HepG2 (cell line): Measurements from ENCODE around the gene TMEM33. TPM values are rescaled to one million over a fixed set of nuclear protein-coding genes. Genes with fewer than 3 reads are reported as not detected.

Source experiments
- ATAC-seq: fragments of 200-7000 bp; cut with Tn5 transposase; 3 replicates; pipeline ENCODE4 v1.9.1; 2020; ENCODE audit warnings: mild to moderate bottlenecking, moderate library complexity
- BruUV-seq: library from RNA; stranded (reverse); fragments of 400-500 nt; replicated peaks from 2 replicates; lab custom pipeline; 2021; lab: Mats Ljungman, UMichigan
- CTCF ChIA-PET: fragments of 300-600 bp; formaldehyde crosslinking; extraction: SDS; loops from one replicate; lab custom pipeline; 2021; ENCODE audit warnings: low total read pairs, inconsistent platforms, low intra/inter-chr PET ratio; lab: Yijun Ruan, JAX
- POLR2A ChIA-PET: fragments of 350-600 bp; sonication (Branson Sonifier 250); formaldehyde crosslinking; loops from one replicate; lab custom pipeline; 2020; ENCODE audit warnings: antibody characterized with exemption, inconsistent platforms; lab: Yijun Ruan, JAX
- DNase-seq: peaks from one replicate; pipeline ENCODE4 v3.0.0-alpha.2; 2015; ENCODE audit warnings: low spot score
- FAIRE-seq: peaks from 3 replicates; lab custom pipeline; 2011; peaks lifted over from hg19 to GRCh38; lab: Jason Lieb, UNC
- H2AFZ ChIP-seq: one replicate; pipeline ENCODE4 v1.6.1; 2011; ENCODE audit warnings: low read length, inconsistent platforms
- H3K27ac ChIP-seq: fragments of 300-600 bp; 3 replicates; pipeline ENCODE4 v1.8.0; 2011; ENCODE audit warnings: mixed run types, mild to moderate bottlenecking, mixed read lengths, low read length, inconsistent platforms; ENCODE audit not compliant: insufficient read depth; ENCODE audit errors: extremely low read length
- H3K27me3 ChIP-seq, 2 experiments: fragments of 200-600 bp in 1 of 2; 2 replicates in 1 of 2; 3 replicates in 1 of 2; pipeline versions ENCODE4 v1.6.0 to v1.8.0; 2011; ENCODE audit warnings: low read length in 2 of 2, mild to moderate bottlenecking in 2 of 2, moderate library complexity in 2 of 2, inconsistent platforms in 1 of 2; ENCODE audit not compliant: insufficient read depth in 2 of 2, control insufficient read depth in 1 of 2
- H3K36me3 ChIP-seq, 2 experiments: fragments of 200-600 bp in 1 of 2; replicated peaks in 1 of 2; 2 replicates in 1 of 2; 3 replicates in 1 of 2; pipeline versions ENCODE4 v1.5.1 to v1.8.0; 2011; ENCODE audit warnings: low read length in 2 of 2, inconsistent platforms in 1 of 2; ENCODE audit not compliant: insufficient read depth in 2 of 2, control insufficient read depth in 1 of 2
- H3K4me1 ChIP-seq: 2 replicates; pipeline ENCODE4 v1.5.1; 2012; ENCODE audit warnings: low read length, inconsistent platforms; ENCODE audit not compliant: insufficient read depth
- H3K4me2 ChIP-seq: 2 replicates; pipeline ENCODE4 v1.6.0; 2011; ENCODE audit warnings: low read depth, low read length, inconsistent platforms
- H3K4me3 ChIP-seq, 3 experiments: fragments of 200-600 bp in 1 of 3; sonication (generic), shearing (Covaris generic) in 1 of 3; replicated peaks in 1 of 3; 2 replicates each; pipeline ENCODE4 v1.5.1; 2011 to 2016; ENCODE audit warnings: low read length in 3 of 3, inconsistent platforms in 2 of 3, low read depth in 2 of 3, mild to moderate bottlenecking in 2 of 3, control low read depth in 1 of 3, mixed read lengths in 1 of 3; ENCODE audit not compliant: insufficient read depth in 1 of 3
- H3K79me2 ChIP-seq: one replicate; pipeline ENCODE4 v1.6.1; 2011; ENCODE audit warnings: low read length, inconsistent platforms; ENCODE audit not compliant: insufficient read depth
- H3K9ac ChIP-seq: 2 replicates; pipeline ENCODE4 v1.6.0; 2011; ENCODE audit warnings: mild to moderate bottlenecking, low read depth, low read length, inconsistent platforms; ENCODE audit not compliant: insufficient read depth
- H3K9me3 ChIP-seq: 2 replicates; pipeline ENCODE4 v1.5.1; 2012; ENCODE audit warnings: mild to moderate bottlenecking, low read length
- H4K20me1 ChIP-seq: 2 replicates; pipeline ENCODE4 v1.6.0; 2011; ENCODE audit warnings: inconsistent platforms, mild to moderate bottlenecking, low read length, moderate library complexity; ENCODE audit not compliant: insufficient read depth
- E2F1 ChIP-seq: sonication (generic); formaldehyde crosslinking; IDR thresholded peaks from 2 replicates; pipeline ENCODE4 v1.5.0; 2020; ENCODE audit warnings: missing genetic modification reagents
- FOXK1 ChIP-seq: sonication (generic); formaldehyde crosslinking; IDR thresholded peaks from 2 replicates; pipeline ENCODE4 v1.4.0; 2020; ENCODE audit warnings: low read depth, missing genetic modification reagents, borderline replicate concordance
- ISX ChIP-seq: sonication (generic); formaldehyde crosslinking; conservative IDR thresholded peaks from 2 replicates; pipeline ENCODE4 v1.5.0; 2020; ENCODE audit warnings: missing genetic modification reagents
- SALL2 ChIP-seq: sonication (generic); formaldehyde crosslinking; IDR thresholded peaks from 2 replicates; pipeline ENCODE4 v1.8.1; 2023; ENCODE audit warnings: mild to moderate bottlenecking, missing genetic modification reagents, inconsistent platforms
- SIN3A ChIP-seq: IDR thresholded peaks from 2 replicates; pipeline ENCODE4 v1.6.1; 2011; ENCODE audit warnings: low read depth, mild to moderate bottlenecking, control low read depth, low read length, borderline replicate concordance
- ZFP90 ChIP-seq: sonication (generic); formaldehyde crosslinking; IDR thresholded peaks from 2 replicates; pipeline ENCODE4 v1.8.0; 2022; ENCODE audit warnings: missing genetic modification reagents, mild to moderate bottlenecking, inconsistent platforms, borderline replicate concordance
- ZNF382 ChIP-seq: sonication (generic); formaldehyde crosslinking; IDR thresholded peaks from 2 replicates; pipeline ENCODE4 v1.5.0; 2020; ENCODE audit warnings: missing genetic modification reagents, mild to moderate bottlenecking, borderline replicate concordance
- ZNF564 ChIP-seq: sonication (generic); formaldehyde crosslinking; IDR thresholded peaks from 2 replicates; pipeline ENCODE4 v1.8.1; 2023; ENCODE audit warnings: mild to moderate bottlenecking, missing genetic modification reagents
- ZNF75D ChIP-seq: sonication (generic); formaldehyde crosslinking; IDR thresholded peaks from 2 replicates; pipeline ENCODE4 v1.8.1; 2023; ENCODE audit warnings: missing genetic modification reagents, mild to moderate bottlenecking, borderline replicate concordance
- ZNF850 ChIP-seq: sonication (generic); formaldehyde crosslinking; conservative IDR thresholded peaks from 2 replicates; pipeline ENCODE4 v1.9.0; 2021; ENCODE audit warnings: mild to moderate bottlenecking, missing genetic modification reagents
- WGBS: methylation state at CpG from one replicate; pipeline ENCODE4 v1.1.6; 2017; ENCODE audit warnings: low lambda C conversion rate; 5-methylcytosine and 5-hydroxymethylcytosine counted together
- in situ Hi-C: cut with HindIII; loops from 2 replicates; pipeline ENCODE4 v1.10.0; 2017; ENCODE audit warnings: low pct_unique_long_range_greater_than_20kb; ENCODE audit not compliant: extremely low pct_ligation_motif_present
- intact Hi-C: fragments of 100-400 bp; cut with micrococcal nuclease; formaldehyde crosslinking; loops from one replicate; pipeline ENCODE4 v1.10.0; 2022; ENCODE audit not compliant: unreplicated experiment
- polyA plus RNA-seq, 8 experiments: library from polyadenylated mRNA; depleted of rRNA in 3 of 8; stranded (reverse) in 7 of 8; unstranded in 1 of 8; fragments of >200 nt; fragmentation: Illumina TruSeq in 4 of 8; extraction: Trizol in 4 of 8; gene quantifications; 2 replicates each; pipeline versions ENCODE4 v1.2.1 to v1.2.3, GENCODE V29; 2011 to 2016; ENCODE audit warnings: low read depth in 4 of 8, missing spikeins in 1 of 8, mixed read lengths in 1 of 8; ENCODE audit not compliant: insufficient read depth in 1 of 8
- total RNA-seq, 5 experiments: library from RNA; depleted of rRNA; stranded (reverse); fragments of >200 nt; fragmentation: Illumina TruSeq; extraction: Trizol; gene quantifications; 2 replicates each; pipeline ENCODE4 v1.2.3, GENCODE V29; 2016; ENCODE audit warnings: low read depth in 1 of 5
- TF ChIP-seq, protein P1 (sequence below): sonication (generic); formaldehyde crosslinking; IDR thresholded peaks from 2 replicates; pipeline ENCODE4 v1.4.0; 2020; ENCODE audit warnings: missing genetic modification reagents
- TF ChIP-seq, protein P2 (sequence below): sonication (generic); formaldehyde crosslinking; IDR thresholded peaks from 2 replicates; pipeline ENCODE4 v1.5.0; 2020; ENCODE audit warnings: mild to moderate bottlenecking, missing genetic modification reagents, borderline replicate concordance

TMEM33 gene
- total and polyA plus RNA-seq, 2 of the 13 experiments (the other 11 are each of a cell fraction or from before 2014, with no cell fraction given), result 36.1 to 66.6 TPM

DNA sequence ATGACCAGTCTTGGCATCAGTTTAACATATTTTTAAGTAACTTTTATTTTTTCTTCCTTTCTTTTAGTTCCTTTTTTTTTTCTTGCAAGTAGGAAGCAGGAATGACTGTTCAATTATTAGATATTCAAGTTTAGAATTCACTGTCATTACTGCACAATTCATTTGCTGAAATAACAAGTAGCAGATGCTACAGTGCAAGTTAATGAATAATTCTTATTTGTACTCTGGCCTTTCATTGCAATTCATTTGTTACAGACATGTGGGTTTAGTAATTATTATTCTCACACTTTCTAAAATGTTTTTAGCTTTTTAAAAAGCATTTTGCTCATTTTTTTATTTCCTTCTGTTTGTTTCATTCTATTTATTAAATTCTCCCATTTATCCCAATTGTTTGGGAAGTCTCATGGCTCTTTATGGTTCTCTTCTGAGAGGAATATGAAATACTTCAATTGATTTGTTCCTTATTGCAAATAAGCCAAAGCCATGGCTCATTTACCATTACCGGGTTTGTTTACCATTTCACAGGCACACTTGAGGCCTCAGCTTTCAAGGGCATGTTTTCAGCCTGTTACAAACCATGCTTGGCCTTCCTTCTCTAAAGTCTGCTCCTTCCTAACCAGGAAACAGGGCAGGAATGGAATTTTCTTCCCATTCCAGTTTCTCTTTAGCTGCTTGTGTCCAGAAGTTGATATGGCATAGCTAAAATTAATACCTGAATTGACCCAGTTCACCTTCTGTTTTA is 41.7 kb downstream of the TMEM33 start:
- no peaks in the 10 kb centered on the region for H3K27me3 ChIP-seq
- no peak overlapping the region for H3K9ac ChIP-seq
- no peaks in the 10 kb centered on the region for H3K36me3 ChIP-seq
- no peak overlapping the region for H3K4me2 ChIP-seq
- CTCF ChIA-PET, result no interaction called here
- POLR2A ChIA-PET, result no interaction called here
- in situ Hi-C loops, result no loop called here
- TF ChIP-seq ZNF382 (CRISPR knock-in tag), result no peak
- TF ChIP-seq, protein P1, sequence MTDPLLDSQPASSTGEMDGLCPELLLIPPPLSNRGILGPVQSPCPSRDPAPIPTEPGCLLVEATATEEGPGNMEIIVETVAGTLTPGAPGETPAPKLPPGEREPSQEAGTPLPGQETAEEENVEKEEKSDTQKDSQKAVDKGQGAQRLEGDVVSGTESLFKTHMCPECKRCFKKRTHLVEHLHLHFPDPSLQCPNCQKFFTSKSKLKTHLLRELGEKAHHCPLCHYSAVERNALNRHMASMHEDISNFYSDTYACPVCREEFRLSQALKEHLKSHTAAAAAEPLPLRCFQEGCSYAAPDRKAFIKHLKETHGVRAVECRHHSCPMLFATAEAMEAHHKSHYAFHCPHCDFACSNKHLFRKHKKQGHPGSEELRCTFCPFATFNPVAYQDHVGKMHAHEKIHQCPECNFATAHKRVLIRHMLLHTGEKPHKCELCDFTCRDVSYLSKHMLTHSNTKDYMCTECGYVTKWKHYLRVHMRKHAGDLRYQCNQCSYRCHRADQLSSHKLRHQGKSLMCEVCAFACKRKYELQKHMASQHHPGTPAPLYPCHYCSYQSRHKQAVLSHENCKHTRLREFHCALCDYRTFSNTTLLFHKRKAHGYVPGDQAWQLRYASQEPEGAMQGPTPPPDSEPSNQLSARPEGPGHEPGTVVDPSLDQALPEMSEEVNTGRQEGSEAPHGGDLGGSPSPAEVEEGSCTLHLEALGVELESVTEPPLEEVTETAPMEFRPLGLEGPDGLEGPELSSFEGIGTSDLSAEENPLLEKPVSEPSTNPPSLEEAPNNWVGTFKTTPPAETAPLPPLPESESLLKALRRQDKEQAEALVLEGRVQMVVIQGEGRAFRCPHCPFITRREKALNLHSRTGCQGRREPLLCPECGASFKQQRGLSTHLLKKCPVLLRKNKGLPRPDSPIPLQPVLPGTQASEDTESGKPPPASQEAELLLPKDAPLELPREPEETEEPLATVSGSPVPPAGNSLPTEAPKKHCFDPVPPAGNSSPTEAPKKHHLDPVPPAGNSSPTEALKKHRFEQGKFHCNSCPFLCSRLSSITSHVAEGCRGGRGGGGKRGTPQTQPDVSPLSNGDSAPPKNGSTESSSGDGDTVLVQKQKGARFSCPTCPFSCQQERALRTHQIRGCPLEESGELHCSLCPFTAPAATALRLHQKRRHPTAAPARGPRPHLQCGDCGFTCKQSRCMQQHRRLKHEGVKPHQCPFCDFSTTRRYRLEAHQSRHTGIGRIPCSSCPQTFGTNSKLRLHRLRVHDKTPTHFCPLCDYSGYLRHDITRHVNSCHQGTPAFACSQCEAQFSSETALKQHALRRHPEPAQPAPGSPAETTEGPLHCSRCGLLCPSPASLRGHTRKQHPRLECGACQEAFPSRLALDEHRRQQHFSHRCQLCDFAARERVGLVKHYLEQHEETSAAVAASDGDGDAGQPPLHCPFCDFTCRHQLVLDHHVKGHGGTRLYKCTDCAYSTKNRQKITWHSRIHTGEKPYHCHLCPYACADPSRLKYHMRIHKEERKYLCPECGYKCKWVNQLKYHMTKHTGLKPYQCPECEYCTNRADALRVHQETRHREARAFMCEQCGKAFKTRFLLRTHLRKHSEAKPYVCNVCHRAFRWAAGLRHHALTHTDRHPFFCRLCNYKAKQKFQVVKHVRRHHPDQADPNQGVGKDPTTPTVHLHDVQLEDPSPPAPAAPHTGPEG (CRISPR knock-in tag), result no peak
- no peak for TF ChIP-seq SALL2 (CRISPR knock-in tag)
- TF ChIP-seq FOXK1 (CRISPR knock-in tag), result no peak
- no peak for TF ChIP-seq ISX
- TF ChIP-seq ZNF75D (CRISPR knock-in tag), result no peak
- TF ChIP-seq ZNF564 (CRISPR knock-in tag), result no peak
- TF ChIP-seq SIN3A, result no peak
- no peak for TF ChIP-seq ZFP90 (CRISPR knock-in tag)
- TF ChIP-seq ZNF850 (CRISPR knock-in tag), result no peak
- no peak for TF ChIP-seq E2F1 (CRISPR knock-in tag)
- TF ChIP-seq, protein P2, sequence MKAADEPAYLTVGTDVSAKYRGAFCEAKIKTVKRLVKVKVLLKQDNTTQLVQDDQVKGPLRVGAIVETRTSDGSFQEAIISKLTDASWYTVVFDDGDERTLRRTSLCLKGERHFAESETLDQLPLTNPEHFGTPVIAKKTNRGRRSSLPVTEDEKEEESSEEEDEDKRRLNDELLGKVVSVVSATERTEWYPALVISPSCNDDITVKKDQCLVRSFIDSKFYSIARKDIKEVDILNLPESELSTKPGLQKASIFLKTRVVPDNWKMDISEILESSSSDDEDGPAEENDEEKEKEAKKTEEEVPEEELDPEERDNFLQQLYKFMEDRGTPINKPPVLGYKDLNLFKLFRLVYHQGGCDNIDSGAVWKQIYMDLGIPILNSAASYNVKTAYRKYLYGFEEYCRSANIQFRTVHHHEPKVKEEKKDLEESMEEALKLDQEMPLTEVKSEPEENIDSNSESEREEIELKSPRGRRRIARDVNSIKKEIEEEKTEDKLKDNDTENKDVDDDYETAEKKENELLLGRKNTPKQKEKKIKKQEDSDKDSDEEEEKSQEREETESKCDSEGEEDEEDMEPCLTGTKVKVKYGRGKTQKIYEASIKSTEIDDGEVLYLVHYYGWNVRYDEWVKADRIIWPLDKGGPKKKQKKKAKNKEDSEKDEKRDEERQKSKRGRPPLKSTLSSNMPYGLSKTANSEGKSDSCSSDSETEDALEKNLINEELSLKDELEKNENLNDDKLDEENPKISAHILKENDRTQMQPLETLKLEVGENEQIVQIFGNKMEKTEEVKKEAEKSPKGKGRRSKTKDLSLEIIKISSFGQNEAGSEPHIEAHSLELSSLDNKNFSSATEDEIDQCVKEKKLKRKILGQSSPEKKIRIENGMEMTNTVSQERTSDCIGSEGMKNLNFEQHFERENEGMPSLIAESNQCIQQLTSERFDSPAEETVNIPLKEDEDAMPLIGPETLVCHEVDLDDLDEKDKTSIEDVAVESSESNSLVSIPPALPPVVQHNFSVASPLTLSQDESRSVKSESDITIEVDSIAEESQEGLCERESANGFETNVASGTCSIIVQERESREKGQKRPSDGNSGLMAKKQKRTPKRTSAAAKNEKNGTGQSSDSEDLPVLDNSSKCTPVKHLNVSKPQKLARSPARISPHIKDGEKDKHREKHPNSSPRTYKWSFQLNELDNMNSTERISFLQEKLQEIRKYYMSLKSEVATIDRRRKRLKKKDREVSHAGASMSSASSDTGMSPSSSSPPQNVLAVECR (CRISPR knock-in tag), result no peak
- TF ChIP-seq, all 625 proteins: peak for 0
- Histone ChIP-seq H2AFZ (no peak overlapping the region), H4K20me1 (no peaks in the 10 kb centered on the region), H3K27ac (no peak overlapping the region), H3K9me3 (no peaks in the 10 kb centered on the region), H3K4me3 (no peak overlapping the region), H3K79me2 (no peaks in the 10 kb centered on the region), H3K4me1 (peaks cover 11% of the 10 kb centered on the region; the same call in 1 of the 2 replicates)
- intact Hi-C loops, result no loop called here
- DNase-seq, result no peak
- ATAC-seq, result peak; percentile 43; the same call in 1 of the 3 replicates
- WGBS, result 8% methylated on average over 1 of the region's 1 CpG
- FAIRE-seq, result no peak
- no TSS peak for BruUV-seq
